Erythroblast (primary cell): ENCODE data around the gene P3H2.

Source experiments
- DNase-seq, 2 experiments: peaks; one replicate each; lab custom pipeline; 2025; lab: John Stamatoyannopoulos, UW
- GATA1 ChIP-seq: IDR thresholded peaks from 2 replicates; pipeline ENCODE4 v1.6.1; 2011; ENCODE audit warnings: low read depth, mild to moderate bottlenecking, control low read depth, low read length, moderate library complexity
- POLR2A ChIP-seq: IDR thresholded peaks from 2 replicates; pipeline ENCODE4 v1.6.1; 2011; ENCODE audit warnings: mild to moderate bottlenecking, low read length

The P3H2 gene

DNA sequence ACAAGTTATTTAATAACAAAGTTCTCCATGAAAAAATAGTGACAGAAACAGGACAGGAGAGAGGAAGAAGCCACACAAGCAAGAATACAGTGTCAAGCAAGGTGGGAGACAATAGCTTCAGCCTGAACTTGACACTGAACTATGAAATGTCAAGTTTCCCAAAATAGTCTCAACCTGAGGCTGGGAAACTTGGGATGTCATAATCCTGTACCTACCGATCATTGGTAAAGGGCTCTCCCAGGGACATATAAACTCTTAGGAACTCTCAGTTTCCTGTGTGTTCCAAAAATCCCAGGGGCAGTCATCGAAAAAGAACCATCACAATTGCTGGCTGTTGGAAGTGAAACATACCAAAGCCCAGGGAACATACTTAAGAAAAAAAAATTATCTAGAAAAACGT lies 211.6 kb downstream of the P3H2 start:
- DNase-seq, result no peak
- TF ChIP-seq GATA1 (no peak), POLR2A (no peak)

DNA sequence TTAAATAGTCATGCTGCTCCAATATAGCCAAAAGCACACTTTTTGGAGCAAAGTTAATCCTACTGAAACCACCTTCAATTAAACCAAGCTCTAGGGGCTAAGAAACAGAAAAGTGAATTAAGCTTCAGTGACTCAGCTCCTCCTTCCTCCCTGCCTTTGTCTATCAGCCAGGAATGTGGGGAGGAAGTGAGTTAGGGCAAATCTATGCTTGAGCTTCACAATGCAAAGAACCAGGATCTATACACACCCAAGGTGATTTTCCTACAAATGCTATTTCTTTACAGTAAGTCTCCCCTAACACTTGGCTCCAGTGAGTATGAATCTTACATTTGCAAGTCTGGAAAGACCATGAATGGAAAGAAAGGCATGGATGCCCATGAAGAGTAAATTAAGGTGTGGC lies 212.1 kb downstream of the P3H2 start:
- TF ChIP-seq GATA1 (no peak), POLR2A (no peak)
- DNase-seq, result no peak

DNA sequence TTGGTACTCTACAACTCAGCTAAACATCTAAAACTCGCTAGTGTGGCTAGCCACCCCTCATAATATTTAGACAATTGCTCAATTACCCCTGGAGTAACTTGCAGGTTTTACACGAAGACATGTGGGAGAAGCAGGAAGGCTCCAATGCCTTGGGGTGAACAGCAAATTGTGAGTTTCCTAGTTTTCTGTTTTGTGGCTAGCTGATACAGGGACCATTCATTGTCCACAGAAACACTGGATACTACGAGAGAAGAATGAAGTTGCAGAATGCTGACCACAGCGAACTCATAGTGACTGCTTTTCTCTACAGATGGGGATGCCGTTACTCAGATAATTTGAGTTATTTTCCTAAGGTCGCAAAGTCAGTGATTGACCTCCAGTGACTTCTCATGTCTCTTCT lies 212.9 kb downstream of the P3H2 start:
- no peak for TF ChIP-seq POLR2A
- TF ChIP-seq GATA1, result no peak

More for the DNA sequence above, 212.9 kb downstream of the P3H2 start:
- no peak for DNase-seq
